GM18868 (cell line): ENCODE data around the gene EFS.

ENCODE experiments used
- ATAC-seq: cut with Tn5 transposase; IDR thresholded peaks from one replicate; pipeline ENCODE4 v1.9.1; 2021; ENCODE audit warnings: mild to moderate bottlenecking, moderate library complexity; ENCODE audit not compliant: unreplicated experiment

Gene EFS

GRCh38 chr14:23359722-23360447, 5.1 kb downstream of the EFS start:
- no peak for ATAC-seq

GRCh38 chr14:23359167-23359626, 5.8 kb downstream of the EFS start:
- ATAC-seq, result no peak

GRCh38 chr14:23358553-23359166, 6.3 kb downstream of the EFS start:
- ATAC-seq, result no peak

- no peak for ATAC-seq
Observed at GRCh38 chr14:23358042-23358441, 6.9 kb downstream of the EFS start.

- ATAC-seq, result no peak
Observed at GRCh38 chr14:23357261-23357660, 7.7 kb downstream of the EFS start.

GRCh38 chr14:23356662-23357061, 8.3 kb downstream of the EFS start:
- ATAC-seq, result no peak

- no peak for ATAC-seq
Observed at GRCh38 chr14:23355871-23356435, 9.0 kb downstream of the EFS start.

- no peak for ATAC-seq
Observed at GRCh38 chr14:23354990-23355389, 10.0 kb downstream of the EFS start.

- ATAC-seq, result no peak
Observed at GRCh38 chr14:23353433-23353780, 11.6 kb downstream of the EFS start.

GRCh38 chr14:23352506-23353432, 12.2 kb downstream of the EFS start, which contains the start of gene SLC22A17:
TSS of gene SLC22A17 (minus strand) at chr14:23352887.
- ATAC-seq, result no peak

GRCh38 chr14:23351681-23352505, 13.1 kb downstream of the EFS start:
- no peak for ATAC-seq

- no peak for ATAC-seq
Observed at GRCh38 chr14:23349156-23349845, 15.7 kb downstream of the EFS start.

GRCh38 chr14:23348297-23348655, 16.7 kb downstream of the EFS start:
- no peak for ATAC-seq

GRCh38 chr14:23347406-23348296, 17.3 kb downstream of the EFS start:
- ATAC-seq, result no peak

- no peak for ATAC-seq
Observed at GRCh38 chr14:23346693-23347405, 18.1 kb downstream of the EFS start.

GRCh38 chr14:23345987-23346692, 18.8 kb downstream of the EFS start:
- ATAC-seq, result no peak

- no peak for ATAC-seq
Observed at GRCh38 chr14:23344481-23344880, 20.5 kb downstream of the EFS start.
